Measurements from ENCODE around the gene SPATA21.

SPATA21 gene

DNA sequence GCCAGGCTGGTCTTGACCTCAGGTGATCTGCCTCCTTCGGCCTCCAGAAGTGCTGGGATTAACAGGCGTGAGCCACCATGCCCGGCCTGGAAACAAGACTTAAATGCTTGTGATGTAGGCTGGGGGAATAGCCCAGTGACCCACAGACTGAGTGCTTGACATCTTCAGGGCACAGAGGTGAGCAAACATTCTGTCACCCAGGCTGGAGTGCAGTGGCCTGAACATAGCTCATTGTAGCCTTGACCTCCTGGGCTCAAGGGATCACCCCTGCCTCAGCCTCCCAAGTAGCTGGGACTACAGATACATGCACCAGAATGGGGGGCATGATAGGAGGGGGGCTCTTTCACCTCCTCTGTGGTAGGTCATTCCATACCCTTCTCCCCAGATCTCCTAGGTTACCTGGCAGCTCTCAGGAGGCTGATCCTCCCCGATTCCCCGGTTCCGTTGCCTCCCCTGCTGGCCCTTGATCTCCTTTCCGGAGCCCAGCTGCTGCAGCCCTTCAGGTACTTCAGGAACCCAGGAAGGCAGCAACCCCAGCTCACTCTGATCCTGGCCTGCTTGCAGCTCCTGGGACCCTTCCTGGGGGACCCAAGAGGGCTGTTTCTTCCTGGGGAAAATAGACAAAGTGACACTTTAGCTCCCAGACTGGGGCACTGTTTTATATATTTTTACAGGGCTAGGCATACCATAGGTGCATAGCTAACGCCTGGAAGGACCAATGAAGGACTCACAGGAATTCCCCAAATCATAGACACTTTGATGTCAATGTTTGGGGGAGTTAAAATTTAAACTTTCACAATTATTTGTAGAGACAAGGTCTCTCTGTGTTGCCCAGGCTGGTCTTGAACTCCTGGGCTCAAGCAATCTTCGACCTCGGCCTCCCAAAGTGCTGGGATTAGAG is 11.8 kb downstream of the SPATA21 start:
- FAIRE-seq (no peak), DNase-seq (ENCODE audit: insufficient read length, low spot score) (no peak)

DNA sequence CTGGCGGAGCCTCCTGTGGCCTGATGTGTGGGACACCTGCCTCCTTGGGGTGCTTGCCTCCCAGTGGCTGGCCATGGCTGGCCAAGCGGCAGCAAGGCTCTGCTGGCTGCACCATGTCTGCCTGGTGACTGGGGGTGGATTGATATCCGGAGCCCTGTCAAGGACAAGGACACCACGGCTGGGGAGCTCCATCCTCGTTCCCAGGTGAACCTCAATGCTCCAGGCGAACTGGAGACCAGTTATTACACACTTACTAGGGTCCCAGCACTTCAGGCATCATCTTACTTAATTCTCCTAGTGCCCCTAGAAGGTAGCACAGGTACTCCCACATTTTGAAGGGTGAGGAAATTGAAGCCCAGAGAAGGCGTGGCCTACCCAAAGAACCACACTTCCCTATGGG is 15.2 kb downstream of the SPATA21 start:
- DNase-seq (ENCODE audit: insufficient read length, low spot score) (no peak), FAIRE-seq (no peak)

DNA sequence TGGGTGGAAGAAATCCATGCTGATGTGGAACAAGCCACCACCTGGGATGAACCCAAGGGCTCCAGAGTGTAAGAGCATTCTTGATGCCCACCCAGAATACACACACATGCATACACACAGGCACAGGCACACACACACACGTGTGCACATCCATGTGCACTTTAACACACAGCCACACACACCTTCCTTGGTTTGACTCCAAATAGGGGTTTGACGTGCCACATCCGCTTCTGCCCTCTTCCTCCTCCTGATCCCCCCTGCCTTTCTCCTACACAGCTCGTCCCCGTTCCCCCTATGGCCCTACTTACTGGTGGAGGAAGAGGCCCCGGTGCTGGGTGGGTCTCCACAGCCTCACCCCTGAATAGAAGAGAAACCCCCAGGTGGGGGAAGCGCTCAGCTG is 16.0 kb downstream of the SPATA21 start:
- FAIRE-seq (no peak), DNase-seq (ENCODE audit: insufficient read length, low spot score) (no peak)

DNA sequence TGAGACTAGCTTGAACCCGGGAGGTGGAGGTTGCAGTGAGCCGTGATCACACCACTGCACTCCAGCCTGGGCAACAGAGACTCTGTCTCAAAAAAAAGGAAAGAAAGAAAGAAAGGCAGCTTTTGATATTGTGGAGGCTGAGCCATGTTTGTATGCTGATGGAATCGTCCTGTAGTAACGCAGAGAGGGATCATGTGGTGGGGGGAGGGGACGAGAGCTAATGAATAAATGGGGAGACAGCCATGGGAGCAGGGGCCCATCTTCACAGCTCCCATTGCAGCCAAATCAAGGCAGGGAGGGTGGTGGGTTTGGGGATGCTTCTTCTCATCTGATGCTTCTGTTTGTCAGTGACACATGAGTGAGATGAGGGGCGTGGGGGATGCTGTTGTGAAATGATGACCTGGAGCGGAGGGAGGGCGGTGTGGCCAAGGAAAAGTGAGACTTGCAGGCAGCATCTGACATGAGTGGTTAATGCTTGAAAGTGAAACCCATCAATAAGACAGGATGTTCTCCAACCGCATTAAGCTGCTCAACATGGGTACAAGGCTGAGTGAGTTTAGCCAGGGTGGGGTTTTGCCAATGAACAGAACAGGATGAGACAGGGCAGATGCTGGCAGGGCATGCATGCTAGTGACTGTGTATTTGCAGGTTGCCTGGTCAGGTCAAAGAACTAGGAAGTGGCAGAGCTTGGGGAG is 16.7 kb downstream of the SPATA21 start:
- FAIRE-seq, result no peak
- no peak for DNase-seq (ENCODE audit: insufficient read length, low spot score)

DNA sequence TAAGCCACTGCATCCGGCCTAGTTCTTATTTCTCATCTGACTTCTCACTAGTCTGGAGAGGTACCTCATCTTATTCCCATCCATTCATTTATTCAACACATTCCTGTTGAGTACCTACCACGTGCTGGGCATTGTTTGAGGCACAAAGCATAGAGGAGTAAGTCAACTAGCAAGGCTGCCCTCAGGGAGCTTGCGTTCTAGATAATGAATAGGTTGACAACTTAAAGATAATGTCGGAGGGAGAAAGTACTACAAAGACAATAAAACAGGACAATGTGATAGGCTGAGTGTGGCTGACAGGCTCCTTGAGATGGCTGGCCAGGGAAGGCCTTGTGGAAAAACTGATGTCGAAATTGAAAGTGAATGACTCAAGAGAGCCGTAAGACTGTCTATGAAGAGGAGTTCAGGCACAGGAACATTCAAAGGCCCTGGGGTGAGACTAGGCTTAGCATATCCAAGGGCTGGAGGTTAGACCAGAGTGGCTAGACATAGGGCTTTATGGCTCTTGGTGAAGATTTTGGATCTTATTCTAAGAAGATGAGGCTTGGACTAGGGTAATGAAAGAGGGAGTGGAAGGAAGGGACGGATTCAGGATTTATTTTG is 18.3 kb downstream of the SPATA21 start:
- FAIRE-seq (no peak), DNase-seq (ENCODE audit: insufficient read length, low spot score) (no peak)

DNA sequence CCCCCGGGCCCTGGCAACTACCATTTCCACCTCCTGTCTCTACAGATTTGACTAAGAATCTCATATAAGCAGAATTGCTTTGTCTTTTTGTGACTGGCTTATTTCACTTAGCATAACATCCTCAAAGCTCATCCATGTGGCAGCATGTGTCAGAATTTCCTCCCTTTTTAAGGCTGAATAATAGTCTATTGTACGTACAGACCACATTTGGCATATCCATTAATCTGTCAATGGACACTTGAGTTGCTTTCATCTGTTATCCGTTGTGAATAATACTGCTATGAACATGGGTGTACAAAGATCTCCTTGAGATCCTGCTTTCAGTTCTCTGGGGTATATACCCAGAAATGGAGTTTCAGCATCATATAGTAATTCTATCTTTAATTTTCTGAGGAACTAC is 24.0 kb downstream of the SPATA21 start:
- DNase-seq (ENCODE audit: insufficient read length, low spot score) (no peak), FAIRE-seq (no peak)

DNA sequence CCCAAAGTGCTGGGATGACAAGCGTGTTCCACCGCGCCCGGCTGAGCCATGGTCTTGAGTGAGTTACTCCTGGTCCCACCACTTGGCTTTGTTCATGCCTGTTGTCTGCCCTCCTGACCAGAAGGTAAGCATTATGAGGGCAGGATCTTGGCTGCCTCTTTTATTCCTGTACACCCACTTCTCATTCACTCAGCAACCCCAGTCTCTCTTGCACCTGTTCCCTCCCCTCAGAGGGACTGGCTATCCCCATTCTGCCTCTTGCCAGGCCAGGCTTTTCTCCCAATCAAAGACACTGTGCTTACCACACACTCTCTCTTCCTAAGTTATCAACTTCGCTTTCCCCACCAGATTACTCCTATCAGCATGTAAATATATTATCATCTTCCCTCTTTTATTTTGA is 26.4 kb downstream of the SPATA21 start:
- FAIRE-seq, result no peak
- DNase-seq (ENCODE audit: insufficient read length, low spot score), result no peak

DNA sequence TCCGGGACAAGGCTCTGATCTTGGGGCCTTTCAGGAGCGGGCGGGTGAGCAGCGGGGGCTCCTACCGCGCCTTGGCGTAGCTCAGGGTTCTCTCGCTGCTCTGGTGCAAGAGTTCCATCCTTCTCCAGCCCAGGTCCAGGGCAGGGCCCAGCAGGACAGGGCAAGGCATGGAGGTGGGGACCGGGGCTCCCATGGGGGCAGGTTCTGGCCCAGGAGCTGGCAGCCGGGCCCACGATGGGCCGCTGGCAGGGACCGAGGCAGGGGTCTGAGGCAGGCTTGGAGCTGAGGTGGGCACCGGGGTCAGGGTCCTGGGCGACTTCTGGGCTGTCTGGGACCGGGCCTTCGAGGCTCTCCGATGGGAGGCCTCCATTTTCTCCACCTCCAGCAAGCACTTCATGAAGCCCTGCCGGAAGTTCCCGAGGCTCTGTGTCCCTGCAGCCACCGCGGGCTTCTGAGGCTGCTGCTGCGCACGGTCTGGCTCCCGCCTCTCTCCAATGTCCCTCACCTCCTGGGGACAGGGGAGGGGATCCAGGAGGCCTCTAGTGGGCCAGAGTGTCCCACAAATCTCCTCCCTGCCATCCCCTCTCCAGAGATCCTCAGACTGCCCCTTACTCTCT is 27.6 kb downstream of the SPATA21 start:
- FAIRE-seq, result no peak
- DNase-seq (ENCODE audit: insufficient read length, low spot score), result no peak

DNA sequence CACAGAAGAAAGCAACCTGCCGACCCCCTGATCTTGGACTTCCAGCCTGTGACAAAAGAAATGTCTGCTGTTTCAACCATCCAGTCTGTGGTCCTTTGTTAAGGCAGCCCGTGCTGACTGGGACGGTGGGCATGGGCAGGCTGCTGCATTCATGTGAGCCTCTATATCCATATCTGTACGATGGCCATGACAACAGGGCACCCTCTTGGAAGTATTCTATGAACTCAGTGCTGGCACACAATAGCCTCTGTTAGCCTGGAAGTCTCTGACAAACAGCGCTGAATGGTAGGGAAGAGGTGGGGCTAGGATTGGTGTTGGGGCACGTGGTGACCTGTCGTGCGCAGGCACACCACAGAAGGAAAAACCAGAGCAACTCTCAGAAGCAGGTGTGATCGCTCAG is 30.4 kb downstream of the SPATA21 start:
- DNase-seq (ENCODE audit: insufficient read length, low spot score), result no peak
- no peak for FAIRE-seq

DNA sequence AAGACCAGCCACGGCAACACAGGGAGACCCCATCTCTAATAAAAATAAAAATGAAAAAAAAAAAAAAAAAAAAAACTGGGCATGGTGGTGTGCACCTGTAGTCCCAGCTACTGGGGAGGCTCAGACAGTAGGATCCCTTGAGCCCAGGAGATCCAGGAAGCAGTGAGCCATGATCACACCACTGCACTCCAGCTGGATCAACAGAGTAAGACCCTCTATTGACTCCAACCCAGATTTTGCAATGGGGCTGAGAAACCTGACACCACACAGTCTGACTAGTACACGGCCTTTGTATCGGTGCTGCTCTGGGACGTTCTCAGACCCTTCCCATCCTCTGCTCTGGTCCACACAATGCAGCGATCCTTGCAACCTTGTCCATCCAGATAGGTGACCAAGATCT is 31.8 kb downstream of the SPATA21 start:
- DNase-seq (ENCODE audit: insufficient read length, low spot score), result no peak
- no peak for FAIRE-seq

DNA sequence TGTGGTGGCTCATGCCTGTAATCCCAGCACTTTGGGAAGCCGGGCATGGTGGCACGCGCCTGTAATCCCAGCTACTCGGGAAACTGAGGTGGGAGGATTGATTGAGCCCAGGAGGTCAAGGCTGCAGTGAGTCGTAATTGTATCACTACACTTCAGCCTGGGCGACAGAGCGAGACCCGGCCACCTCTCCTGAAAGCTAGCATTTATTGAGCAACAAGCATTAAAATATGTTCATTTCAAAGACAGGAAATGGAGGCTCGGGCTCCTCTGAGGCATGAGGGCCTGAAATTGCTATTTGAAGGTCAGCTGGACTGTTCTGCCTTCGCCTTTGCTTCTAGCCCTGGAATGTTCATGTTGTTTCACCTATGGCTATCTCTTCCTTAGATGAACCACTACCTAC is 34.5 kb downstream of the SPATA21 start:
- no peak for DNase-seq (ENCODE audit: insufficient read length, low spot score)
- FAIRE-seq, result no peak

DNA sequence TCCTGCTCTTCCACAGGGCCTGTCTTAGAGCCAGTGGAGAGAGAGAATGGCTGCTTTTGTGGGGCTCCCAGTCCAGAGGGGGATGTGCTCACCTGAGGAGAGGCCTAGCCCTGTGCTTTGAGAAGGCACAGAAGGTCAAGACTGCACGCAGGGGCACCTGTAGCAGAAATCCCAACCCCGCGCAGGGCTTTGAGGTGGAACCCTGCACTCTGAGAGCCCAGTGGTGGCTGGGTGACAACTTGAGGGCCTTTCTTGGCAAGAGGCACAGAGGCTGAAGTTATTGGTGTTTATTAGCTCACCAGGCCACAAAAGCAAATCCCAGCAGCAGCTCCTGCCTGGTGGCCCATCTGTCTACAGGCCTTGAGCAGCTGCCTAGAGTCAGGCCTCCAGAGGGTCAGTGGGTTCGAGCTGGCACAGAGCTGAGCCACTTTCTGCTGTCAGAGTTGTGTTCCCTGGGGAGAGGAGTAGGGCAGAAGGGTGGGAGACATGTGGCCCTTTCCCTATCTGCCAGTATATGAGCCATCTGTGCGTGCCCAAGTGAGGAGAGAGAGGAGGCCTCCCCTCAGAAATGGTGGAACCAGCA is 38.8 kb downstream of the SPATA21 start:
- no peak for DNase-seq (ENCODE audit: insufficient read length, low spot score)
- FAIRE-seq, result no peak

DNA sequence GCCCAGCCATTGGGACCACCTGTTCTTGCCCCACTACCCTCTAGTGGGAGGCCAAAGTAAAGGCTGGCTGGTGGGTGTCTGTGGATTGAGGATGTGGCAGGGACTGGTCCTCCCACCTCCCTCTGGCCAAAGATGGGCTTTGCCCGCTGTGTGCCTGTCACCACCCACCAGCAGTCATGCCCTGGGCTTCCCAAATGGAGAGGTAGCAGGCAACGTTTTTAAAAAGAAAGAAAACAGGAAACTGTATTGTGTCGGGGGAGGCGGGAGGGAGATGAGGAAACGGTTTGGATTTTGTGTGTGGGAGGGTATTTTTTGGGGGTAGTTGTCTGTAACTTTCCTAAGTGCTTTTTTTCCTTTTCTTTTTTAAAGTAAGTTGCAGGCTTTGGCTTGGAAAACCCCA is 40.1 kb downstream of the SPATA21 start:
- FAIRE-seq (no peak), DNase-seq (ENCODE audit: insufficient read length, low spot score) (no peak)

DNA sequence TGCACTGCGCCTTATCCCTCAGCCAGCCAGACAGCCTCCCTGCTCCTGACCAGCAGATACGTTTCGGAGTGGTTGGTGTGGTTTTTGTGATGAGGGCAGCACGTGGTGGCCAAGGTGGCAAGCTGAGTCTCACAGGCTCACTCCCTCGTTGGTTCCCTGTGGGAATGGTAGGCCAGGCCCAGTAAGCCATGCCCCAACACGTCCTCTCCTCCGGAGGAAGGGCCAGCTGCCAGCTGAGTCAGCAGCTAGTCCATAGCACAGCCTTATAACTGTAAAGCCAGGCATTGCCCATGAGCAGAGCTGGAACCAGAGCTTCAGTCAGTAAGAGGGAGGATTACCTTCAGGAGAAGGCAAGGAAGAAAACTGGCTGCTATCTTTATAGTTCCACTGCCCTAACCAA is 40.6 kb downstream of the SPATA21 start:
- peak; percentile 26 for FAIRE-seq
- peak; percentile 76 for DNase-seq (ENCODE audit: insufficient read length, low spot score)

DNA sequence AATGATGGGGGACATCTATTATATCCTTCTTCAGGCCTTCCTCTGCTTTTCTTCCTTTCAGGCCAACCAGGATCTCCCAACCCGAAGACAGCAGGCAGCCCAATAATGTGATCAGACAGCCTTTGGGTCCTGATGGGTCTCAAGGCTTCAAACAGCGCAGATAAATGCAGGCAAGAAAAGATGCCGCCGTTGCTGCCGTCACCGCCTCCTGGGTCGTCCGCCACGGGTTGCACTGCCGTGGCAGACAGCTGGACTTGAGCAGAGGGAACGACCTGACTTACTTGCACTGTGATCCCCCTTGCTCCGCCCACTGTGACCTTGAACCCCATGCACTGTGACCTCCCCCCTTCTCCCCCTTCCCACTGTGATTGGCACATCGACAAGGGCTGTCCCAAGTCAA is 42.2 kb downstream of the SPATA21 start:
- no peak for FAIRE-seq
- no peak for DNase-seq (ENCODE audit: insufficient read length, low spot score)

DNA sequence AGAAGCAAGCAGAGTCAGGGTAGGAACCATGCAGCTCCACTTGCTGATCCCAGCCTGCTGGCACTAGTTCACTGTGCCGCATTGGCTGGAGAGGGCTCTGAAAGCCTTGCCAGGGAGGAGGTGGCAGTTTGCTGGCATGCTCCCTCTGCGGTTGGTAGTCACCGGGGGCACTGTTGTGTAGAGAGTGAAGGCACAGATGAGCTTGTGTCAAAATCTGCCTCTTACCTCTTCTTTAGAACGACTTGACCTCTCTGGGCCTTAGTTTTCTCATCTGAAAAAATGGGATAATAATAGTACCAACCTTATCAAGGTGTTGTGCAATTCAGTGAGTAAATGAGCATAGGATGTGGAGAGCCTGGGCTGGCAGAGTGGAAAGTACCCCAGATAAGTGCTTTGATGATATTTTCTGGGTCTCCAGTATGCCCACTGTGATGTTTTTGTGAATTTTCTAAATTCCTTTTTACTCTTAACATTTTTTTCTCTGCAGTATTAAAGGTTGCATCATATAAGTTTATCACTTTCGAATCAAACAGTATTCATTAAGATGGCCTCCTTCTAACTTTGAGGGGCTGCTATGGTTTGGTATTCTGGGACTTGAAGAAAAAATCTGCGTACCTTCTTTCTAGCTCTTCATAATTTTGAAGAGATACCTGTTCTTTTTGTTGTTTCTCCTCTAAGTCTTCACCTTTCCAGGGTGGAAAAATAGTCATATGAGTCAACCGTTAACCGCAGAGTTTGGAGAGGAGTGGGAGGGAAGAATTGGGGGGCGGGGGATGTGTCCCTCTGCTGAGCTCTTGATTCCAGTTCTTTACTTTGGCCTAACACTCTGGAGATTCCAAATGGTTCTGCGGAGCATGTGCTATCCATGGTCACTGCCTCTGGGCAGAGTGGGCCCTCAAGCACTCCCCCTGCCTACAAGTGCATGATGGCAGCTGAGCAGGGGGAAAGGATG is 43.4 kb downstream of the SPATA21 start:
- no peak for DNase-seq (ENCODE audit: insufficient read length, low spot score)
- no peak for FAIRE-seq

DNA sequence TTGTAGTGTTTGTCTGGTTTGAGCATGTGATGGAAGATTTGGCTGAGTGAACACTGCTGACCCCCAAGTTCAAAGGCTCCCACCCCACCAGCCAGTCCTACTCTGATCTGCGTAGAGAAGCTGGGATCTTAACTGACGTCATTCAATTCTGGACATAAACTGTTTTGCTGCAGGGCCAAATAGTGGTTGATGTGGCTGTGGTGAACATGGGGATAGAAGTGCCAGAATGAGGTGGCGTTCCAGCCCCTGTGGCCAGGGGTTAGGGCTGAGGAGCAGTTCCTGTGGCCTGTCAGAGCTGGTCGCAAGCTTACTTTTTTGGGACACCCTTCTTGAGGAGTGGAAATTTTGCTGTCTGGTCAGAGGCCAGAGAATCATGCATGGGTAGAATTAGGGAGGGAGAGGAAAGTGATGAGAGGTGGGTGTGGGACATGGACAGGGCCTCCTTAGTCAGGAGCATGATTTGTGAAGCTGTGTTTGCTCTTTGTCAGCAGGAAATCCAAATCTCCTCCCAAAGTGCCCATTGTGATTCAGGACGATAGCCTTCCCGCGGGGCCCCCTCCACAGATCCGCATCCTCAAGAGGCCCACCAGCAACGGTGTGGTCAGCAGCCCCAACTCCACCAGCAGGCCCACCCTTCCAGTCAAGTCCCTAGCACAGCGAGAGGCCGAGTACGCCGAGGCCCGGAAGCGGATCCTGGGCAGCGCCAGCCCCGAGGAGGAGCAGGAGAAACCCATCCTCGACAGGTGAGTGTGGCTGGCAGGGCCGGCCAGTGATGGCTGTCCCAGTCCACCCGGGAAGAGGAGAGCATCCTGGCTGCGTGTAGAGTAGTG is 44.3 kb downstream of the SPATA21 start:
- no peak for FAIRE-seq
- no peak for DNase-seq (ENCODE audit: insufficient read length, low spot score)

DNA sequence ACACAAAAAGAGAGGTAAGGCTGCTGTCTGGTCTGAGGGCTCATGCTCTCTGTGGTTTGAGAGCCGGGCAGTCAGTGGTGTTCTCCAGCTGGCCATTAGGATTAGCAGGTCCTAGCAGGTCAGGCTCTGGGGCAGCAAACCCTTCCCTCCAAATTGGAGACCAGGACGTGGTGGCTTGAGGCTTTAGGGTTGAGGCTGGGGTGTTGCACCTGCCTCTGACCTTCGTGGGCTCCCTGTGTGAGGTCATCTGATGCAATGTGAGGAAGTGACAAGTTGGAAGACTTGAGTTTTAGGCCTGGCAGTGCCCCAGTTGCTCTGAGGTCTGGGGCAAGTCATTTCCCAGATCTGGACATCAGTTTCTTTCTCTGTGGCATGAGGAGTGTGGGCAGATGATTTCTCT is 45.8 kb downstream of the SPATA21 start:
- FAIRE-seq, result no peak
- DNase-seq (ENCODE audit: insufficient read length, low spot score), result no peak
